Gastroesophageal sphincter (tissue), 4 donors: ENCODE data around the gene HSD11B2. TPM values are rescaled to one million over a fixed set of nuclear protein-coding genes. Genes with fewer than 3 reads are reported as not detected.

ENCODE experiments used
- ATAC-seq: fragments of 150-250 bp; one replicate; pipeline ENCODE4 v1.9.1; 2016; ENCODE audit warnings: mild to moderate bottlenecking, moderate library complexity
- H3K27ac ChIP-seq, 4 donors: fragments of 200-600 bp; sonication (generic) in 3 of 4; 1 replicate in 3 of 4; 2 replicates in 1 of 4; pipeline ENCODE4 v1.5.1; 2016 to 2019
- H3K27me3 ChIP-seq: fragments of 200-600 bp; sonication (generic); one replicate; pipeline ENCODE4 v1.5.1; 2019
- H3K36me3 ChIP-seq, 2 donors: fragments of 200-600 bp; sonication (generic); one replicate each; pipeline ENCODE4 v1.5.1; 2019; ENCODE audit warnings: control low read depth in 1 of 2
- H3K4me1 ChIP-seq, 3 donors: fragments of 200-600 bp; sonication (generic); 1 replicate in 2 of 3; 2 replicates in 1 of 3; pipeline ENCODE4 v1.5.1; 2016 to 2019; ENCODE audit warnings: control low read depth in 2 of 3
- H3K4me3 ChIP-seq, 2 donors: fragments of 200-600 bp; sonication (generic); one replicate each; pipeline ENCODE4 v1.5.1; 2019; ENCODE audit warnings: mild to moderate bottlenecking in 1 of 2, moderate library complexity in 1 of 2
- H3K9me3 ChIP-seq, 3 donors: fragments of 200-600 bp; sonication (generic); one replicate each; pipeline ENCODE4 v1.5.1; 2017 to 2019; ENCODE audit warnings: control low read depth in 2 of 3
- CTCF ChIP-seq, 4 experiments: fragments of 200-600 bp in 2 of 4; fragments of 450-650 bp in 2 of 4; sonication (generic) in 1 of 4; IDR thresholded peaks; one replicate each; pipeline ENCODE4 v1.5.1; 2017 to 2019; ENCODE audit warnings: antibody characterized with exemption in 4 of 4, mild to moderate bottlenecking in 2 of 4, moderate library complexity in 2 of 4
- EP300 ChIP-seq: sonication (generic); formaldehyde crosslinking; IDR thresholded peaks from one replicate; pipeline ENCODE4 v1.6.1; 2017; ENCODE audit warnings: antibody characterized with exemption, mild to moderate bottlenecking
- POLR2A ChIP-seq, 2 donors: fragments of 450-650 bp; IDR thresholded peaks; one replicate each; pipeline ENCODE4 v1.6.1; 2017; ENCODE audit warnings: antibody characterized with exemption in 2 of 2, mild to moderate bottlenecking in 2 of 2, moderate library complexity in 1 of 2
- POLR2AphosphoS5 ChIP-seq: sonication (generic); formaldehyde crosslinking; IDR thresholded peaks from one replicate; pipeline ENCODE4 v1.6.1; 2017; ENCODE audit warnings: antibody characterized with exemption
- WGBS, 2 donors: methylation state at CpG; one replicate each; pipeline ENCODE4 v1.1.5; 2018; ENCODE audit warnings: low coverage in 1 of 2; 5-methylcytosine and 5-hydroxymethylcytosine counted together
- total RNA-seq, 4 donors: library from RNA; depleted of rRNA; stranded (reverse); fragments of >200 nt; gene quantifications; one replicate each; pipeline ENCODE4 v1.1.0, GENCODE V29; 2016

Gene HSD11B2
- total RNA-seq, 4 donors from 2014 or later, result 0.19 to 2.1 (median 0.27) TPM; not detected in 1

DNA sequence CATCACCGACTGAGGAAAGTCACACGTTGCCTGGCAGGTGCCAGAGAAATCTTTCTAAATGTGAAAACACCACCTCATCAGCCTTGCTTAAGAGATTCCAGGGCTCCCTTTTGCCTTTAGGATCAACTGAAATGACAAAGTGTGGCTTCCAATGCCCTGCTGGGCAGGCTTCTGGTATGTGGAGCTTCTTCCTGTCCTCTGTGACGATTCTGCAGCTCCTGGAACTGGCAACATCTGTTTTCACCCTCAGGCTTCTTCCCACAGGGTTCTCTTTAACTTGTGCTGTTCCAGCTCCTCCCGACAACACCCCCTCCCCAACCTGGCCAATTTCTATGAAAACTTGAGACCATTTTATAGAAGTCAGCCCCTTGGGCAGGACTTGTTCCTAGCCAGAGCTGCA, 9.9 kb upstream of the HSD11B2 start:
- ATAC-seq, result no peak
- H3K9me3 ChIP-seq, result no peaks in the 10 kb centered on the region
- no peaks in the 10 kb centered on the region for H3K36me3 ChIP-seq
- peaks cover 22% of the 10 kb centered on the region for H3K27me3 ChIP-seq
- TF ChIP-seq CTCF (IDR thresholded peaks at IDR 0.05) (no peak), POLR2A (IDR thresholded peaks at IDR 0.05) (no peak), EP300 (no peak), POLR2AphosphoS5 (no peak)
- H3K4me1 ChIP-seq, result peaks cover 0 to 9% (median 0%) of the 10 kb centered on the region in 3 donors
- 80 to 100% methylated on average over 1 of the region's 4 CpGs for WGBS, 2 donors
- H3K27ac ChIP-seq, result no peak overlapping the region
- H3K4me3 ChIP-seq, result no peak overlapping the region

DNA sequence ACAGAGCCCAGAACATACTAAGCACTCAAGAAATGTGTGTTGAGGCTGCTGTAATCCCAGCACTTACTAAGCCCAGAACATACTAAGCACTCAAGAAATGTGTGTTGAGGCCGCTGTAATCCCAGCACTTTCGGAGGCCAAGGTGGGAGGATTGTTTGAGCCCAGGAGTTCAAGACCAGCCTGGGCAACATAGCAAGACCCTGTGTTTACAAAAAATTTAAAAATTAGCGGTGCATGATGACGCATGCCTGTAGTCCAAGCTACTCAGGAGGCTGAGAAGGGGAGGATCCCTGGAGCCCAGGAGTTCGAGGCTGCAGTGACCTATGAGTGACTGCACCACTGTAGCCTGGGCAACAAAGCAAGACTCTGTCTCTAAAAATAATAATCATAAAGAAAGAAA, 7.9 kb upstream of the HSD11B2 start:
- TF ChIP-seq POLR2AphosphoS5 (no peak), POLR2A (IDR thresholded peaks at IDR 0.05) (no peak), CTCF (IDR thresholded peaks at IDR 0.05) (no peak), EP300 (no peak)
- no peak overlapping the region for H3K27ac ChIP-seq

GRCh38 chr16:67423611-67424260, 7.2 kb upstream of the HSD11B2 start:
- H3K4me3 ChIP-seq, result no peak overlapping the region
- TF ChIP-seq POLR2AphosphoS5, result no peak
- TF ChIP-seq EP300, result no peak
- TF ChIP-seq POLR2A (IDR thresholded peaks at IDR 0.05), result no peak
- TF ChIP-seq CTCF (IDR thresholded peaks at IDR 0.05), result no peak
- no peak overlapping the region for H3K27ac ChIP-seq

More for the DNA sequence above, 7.9 kb upstream of the HSD11B2 start:
- Histone ChIP-seq H3K4me3 (no peak overlapping the region), H3K36me3 (no peaks in the 10 kb centered on the region), H3K27me3 (peaks cover 40% of the 10 kb centered on the region), H3K4me1 (peaks cover 0 to 4% (median 0%) of the 10 kb centered on the region in 3 donors), H3K9me3 (no peaks in the 10 kb centered on the region)
- ATAC-seq, result no peak
- WGBS, 2 donors, result 71 to 80% methylated on average over 1 to 3 of the region's 5 CpGs

DNA sequence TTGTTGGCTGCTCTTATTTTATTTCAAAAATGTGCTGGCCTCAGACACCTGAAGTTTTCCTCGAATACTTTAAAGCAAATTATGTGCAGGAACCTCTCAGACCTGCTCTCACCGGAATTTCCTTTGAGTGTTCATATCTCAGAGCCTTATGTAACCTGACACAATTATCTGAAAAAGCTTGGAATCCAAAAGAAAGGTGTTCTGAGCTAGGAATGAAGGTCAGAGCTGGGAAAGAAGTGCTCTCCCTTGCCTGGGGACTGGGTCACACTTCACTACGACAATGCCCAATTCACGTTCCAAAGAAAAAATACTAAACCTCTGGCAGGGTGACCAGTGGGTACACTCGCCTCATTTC, 6.7 kb upstream of the HSD11B2 start:
- TF ChIP-seq CTCF (IDR thresholded peaks at IDR 0.05) (no peak), EP300 (no peak), POLR2AphosphoS5 (no peak), POLR2A (IDR thresholded peaks at IDR 0.05) (no peak)
- Histone ChIP-seq H3K4me1 (peaks cover 0 to 10% (median 2%) of the 10 kb centered on the region in 3 donors), H3K4me3 (no peak overlapping the region), H3K9me3 (no peaks in the 10 kb centered on the region), H3K27me3 (peaks cover 48% of the 10 kb centered on the region), H3K36me3 (no peaks in the 10 kb centered on the region), H3K27ac (no peak overlapping the region)
- ATAC-seq, result no peak
- WGBS, 2 donors, result 54 to 71% methylated on average over 5 of the region's 5 CpGs

More at GRCh38 chr16:67423611-67424260, 7.2 kb upstream of the HSD11B2 start:
- H3K27me3 ChIP-seq, result peaks cover 46% of the 10 kb centered on the region
- WGBS, 2 donors, result 44 to 78% methylated on average over 2 to 7 of the region's 9 CpGs
- no peaks in the 10 kb centered on the region for H3K9me3 ChIP-seq
- H3K36me3 ChIP-seq, result no peaks in the 10 kb centered on the region
- H3K4me1 ChIP-seq, result peaks cover 0 to 10% (median 2%) of the 10 kb centered on the region in 3 donors
- no peak for ATAC-seq

DNA sequence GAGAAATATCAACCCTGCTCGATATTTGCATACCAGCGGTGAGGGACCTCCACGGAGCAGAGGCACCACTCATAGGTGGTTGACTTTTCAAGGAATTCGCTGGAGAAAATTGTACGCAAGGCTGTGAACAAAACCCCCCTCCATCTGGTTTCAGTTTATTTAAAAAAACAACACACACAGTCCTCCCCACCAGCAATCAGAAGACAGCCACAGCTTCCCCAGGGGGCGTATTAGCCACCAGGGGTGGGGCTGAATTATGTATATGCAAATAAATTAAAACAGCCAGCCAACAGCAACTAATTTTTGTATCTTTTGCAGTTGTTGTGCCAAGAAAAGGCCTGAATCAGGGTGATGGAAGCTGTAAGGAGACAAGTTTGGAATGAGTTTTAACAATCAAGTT, 5.9 kb upstream of the HSD11B2 start:
- H3K9me3 ChIP-seq, result no peaks in the 10 kb centered on the region

More for the DNA sequence above, 5.9 kb upstream of the HSD11B2 start:
- Histone ChIP-seq H3K4me3 (no peak overlapping the region), H3K27me3 (peaks cover 57% of the 10 kb centered on the region), H3K27ac (no peak overlapping the region), H3K36me3 (no peaks in the 10 kb centered on the region), H3K4me1 (peaks cover 0 to 16% (median 2%) of the 10 kb centered on the region in 3 donors)
- 51 to 68% methylated on average over 5 to 6 of the region's 6 CpGs for whole genome bisulfite sequencing, 2 donors
- TF ChIP-seq POLR2A (IDR thresholded peaks at IDR 0.05) (no peak), CTCF (IDR thresholded peaks at IDR 0.05) (no peak), EP300 (no peak), POLR2AphosphoS5 (no peak)
- ATAC-seq, result no peak
